Measurements from ENCODE around the gene RABL2A.
"Not testable (repeated sequence)": the region's sequence is repeated elsewhere in the genome, so short reads cannot be mapped to it uniquely, and the experiment has no call there.

RABL2A gene

GRCh38 chr2:113690871-113691270, 63.8 kb downstream of the RABL2A start:
- not testable (repeated sequence) for DNase-seq

Measured in activated T-cell treated with anti-CD3 and anti-CD28 coated beads for 4 hours (primary cell).